AML-193 (cell line): Measurements from ENCODE around the gene ATP6V0C.
"Not testable (repeated sequence)": the region's sequence is repeated elsewhere in the genome, so short reads cannot be mapped to it uniquely, and the experiment has no call there.

ENCODE experiments used
- DNase-seq, 2 experiments: peaks; one replicate each; lab custom pipeline; 2025; lab: John Stamatoyannopoulos, UW

Gene ATP6V0C

DNA sequence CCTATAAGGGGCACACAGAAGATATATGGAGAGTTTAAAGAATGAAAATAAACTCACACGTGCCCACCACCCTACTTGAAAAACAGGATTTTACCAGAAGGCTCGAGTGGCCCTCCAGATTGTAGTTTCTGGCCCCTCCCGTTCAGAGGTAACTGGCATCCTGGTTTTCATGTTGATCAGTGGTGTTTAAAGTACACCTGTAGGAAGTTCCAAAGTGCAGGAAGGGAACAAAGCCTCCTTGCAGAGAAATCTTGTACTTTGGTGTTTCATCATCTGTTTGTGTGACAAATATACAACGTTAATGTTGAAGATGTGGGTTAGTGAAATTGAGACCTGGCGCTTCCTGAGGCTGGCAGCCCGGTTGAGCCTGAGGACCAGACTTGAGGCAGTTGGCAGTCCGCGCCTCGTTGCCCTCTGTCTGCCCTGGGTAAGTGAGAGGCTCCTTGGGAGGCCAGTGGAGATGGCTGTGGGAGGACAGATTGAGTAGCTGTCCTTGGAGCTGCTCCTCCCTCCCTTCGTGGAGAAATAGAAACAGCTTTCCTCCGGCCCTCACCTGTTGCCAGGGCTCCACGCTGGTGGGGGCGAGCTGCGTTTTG, 36.6 kb downstream of the ATP6V0C start:
- DNase-seq = not testable (repeated sequence)

DNA sequence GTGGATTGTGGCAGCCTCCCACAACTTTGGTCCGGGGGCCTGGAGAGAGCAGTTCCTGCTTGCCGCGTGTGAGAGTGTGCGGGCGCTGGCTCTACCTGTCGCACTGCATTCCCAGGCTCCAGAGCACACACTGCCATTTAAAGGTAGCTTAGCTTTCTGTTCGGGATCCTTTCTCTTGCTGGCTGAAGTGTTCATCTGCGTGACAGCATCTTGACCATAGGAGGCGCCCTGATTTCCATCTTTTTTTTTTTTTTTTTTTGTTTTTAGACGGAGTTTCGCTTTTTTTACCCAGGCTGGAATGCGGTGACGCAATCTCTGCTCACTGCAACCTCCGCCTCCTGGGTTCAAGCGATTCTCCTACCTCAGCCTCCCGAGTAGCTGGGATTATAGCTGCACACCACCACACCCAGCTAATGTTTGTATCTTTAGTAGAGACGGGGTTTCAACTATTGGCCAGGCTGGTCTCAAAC, 37.7 kb downstream of the ATP6V0C start:
- DNase-seq = not testable (repeated sequence)

DNA sequence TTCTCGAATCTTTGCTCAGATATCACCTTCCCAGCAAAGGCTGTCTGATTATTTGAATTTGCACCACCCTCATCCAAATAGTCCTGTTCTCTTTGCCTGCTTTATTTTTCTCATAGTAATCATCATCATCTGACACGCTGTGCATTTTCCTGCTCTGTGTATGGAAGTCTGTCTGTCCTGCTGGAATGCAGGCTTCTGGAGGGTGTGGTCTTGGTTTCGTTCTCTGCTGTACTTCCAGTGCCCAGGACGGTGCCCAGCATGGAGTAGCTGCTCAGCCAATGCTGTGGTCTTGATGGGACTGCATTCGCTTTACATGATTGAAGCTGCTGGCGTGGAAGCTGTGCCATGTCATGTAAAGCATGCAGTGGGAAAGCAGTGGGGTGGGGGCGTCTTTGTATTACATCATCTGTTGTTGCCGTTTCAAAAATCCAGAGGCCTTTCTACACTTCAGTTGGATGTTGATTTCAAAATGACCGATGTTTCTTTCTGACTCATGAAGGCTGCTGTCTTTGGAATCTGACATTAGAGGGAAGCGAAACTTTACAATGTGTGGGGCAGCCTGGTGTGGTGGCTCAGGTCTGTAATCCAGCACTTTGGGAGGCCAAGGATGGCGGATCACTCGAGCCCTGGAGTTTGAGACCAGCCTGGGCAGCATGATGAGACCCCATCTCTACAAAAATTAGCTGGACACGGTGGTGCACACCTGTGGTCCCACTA, 41.1 kb downstream of the ATP6V0C start:
- not testable (repeated sequence) for DNase-seq

DNA sequence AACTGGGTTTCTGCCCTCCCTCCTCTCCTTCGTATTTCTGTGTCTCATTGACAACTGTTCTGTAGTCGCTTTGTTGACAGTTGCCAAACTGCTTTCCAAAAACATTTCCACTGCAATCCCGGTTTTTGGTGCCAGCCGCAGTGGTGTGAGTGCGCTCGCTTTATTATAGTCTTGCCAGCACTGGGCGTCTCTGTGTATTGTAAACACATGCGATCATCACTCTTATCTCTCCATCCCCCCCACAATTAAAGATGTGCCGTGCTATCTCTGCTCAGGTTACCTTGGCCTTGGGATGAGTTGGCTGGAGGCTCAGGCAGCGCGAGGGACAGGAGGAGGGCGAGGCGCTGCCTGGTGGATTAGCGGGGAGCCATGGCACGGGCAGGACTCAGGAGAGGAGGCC, 43.4 kb downstream of the ATP6V0C start:
- DNase-seq = not testable (repeated sequence)

DNA sequence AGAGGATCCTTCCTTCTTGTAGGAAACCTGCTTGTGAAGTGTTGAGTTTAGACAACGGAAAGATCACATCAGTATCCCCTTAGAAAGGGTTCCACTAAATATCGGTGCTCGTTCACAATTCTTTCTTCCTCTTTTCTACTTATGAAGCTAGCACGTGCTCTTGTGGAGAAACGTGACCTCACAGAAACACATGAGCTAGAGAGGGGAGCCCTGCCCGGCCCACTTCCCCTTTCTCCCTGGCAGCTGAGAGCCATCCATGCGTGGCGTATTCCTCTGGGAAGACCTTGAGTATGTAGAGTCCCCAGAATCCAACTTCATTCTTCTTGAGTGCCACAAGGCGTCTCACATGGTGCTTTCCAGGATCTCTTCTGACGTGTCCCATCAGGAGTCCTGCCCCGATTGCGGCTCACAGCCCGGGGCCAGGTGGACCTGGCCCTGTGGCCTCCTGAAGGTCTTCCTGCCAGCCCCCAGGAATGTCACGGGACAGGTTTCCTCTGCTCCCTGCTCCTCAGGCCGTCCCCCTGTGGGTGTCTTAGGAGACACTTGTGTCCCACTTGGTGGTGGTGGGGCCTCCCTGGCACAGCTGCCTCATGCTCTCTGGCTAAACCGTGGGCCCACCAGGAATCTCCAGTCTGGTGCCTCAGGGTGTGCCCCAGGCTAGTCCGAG, 46.5 kb downstream of the ATP6V0C start:
- DNase-seq = not testable (repeated sequence)

DNA sequence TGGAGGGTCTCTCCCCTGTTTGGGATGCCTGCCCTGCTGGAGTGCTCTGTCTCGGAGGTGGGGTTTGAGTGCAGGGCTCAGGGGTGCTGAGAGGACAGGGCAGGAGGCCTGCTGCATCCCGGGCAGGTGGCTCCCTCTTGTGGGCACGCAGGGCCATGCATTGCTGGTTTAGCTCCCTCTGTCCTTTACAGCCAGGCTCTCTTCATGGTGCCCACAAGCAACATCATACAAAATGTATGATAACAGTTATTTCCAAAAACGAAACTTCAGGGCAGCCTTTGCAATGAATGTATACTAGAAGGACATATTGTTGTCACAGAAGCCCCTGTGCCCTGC, 47.0 kb downstream of the ATP6V0C start:
- DNase-seq = not testable (repeated sequence)

DNA sequence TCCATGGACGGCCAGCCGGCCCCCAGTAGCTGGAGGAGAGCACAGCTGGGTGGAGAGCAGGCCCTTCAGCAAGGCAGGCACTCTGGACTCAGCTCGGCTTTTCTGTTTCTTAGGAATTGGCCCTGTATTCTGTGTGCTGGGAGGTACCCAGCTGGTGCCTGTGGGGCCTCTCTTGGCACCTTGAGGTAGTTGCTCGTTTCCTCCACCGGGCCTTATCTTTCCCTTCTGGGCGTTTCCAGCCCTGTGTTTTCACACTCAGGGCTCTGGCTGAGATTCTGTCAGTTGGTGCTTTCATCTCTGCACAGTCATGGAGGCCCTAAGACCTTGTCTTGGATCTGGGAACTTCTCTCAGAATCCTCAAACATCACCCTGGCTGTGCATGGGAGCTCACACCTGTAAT, 53.8 kb downstream of the ATP6V0C start:
- not testable (repeated sequence) for DNase-seq

DNA sequence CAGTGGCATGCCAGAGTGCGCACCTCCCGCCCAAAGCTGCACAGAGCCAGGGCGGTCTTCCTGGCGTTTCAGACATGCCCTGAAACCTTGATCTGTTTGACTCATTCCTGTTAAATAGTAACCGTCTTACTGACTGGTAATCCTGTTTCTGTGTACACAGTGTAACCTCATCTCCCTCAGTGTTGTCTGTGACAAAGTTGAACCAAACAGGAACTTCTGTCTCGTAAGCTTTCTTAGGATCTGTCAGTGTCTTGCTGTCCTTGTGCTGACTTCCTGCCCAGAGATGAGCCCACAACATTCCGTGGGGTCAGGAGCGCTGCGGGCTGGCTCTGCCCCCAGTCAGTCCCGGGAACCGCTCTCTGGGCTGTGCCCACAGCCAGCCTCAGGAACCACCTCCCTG, 54.8 kb downstream of the ATP6V0C start:
- DNase-seq = not testable (repeated sequence)
